ENCODE measurements around the gene CACNA1A.

DNA sequence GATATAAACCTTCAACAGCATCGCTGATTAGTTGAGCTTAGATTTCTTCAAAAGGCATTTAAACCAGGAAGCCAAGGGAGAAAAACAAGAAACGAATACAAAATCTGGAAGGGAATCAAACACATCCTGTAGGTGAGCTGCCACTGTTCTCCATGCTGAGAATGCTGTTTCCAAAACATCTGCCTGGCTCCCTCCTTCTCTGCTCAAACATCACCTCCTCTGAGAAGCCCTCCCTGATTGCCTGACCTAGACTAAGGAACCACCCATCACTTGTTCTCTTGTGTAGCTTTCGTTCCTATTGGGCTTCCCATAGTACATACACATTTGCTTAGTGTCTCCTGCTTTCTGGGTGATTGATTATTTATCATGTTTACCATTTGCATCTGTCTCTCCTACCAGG is 152.7 kb downstream of the CACNA1A start:
- TF ChIP-seq, protein P1, sequence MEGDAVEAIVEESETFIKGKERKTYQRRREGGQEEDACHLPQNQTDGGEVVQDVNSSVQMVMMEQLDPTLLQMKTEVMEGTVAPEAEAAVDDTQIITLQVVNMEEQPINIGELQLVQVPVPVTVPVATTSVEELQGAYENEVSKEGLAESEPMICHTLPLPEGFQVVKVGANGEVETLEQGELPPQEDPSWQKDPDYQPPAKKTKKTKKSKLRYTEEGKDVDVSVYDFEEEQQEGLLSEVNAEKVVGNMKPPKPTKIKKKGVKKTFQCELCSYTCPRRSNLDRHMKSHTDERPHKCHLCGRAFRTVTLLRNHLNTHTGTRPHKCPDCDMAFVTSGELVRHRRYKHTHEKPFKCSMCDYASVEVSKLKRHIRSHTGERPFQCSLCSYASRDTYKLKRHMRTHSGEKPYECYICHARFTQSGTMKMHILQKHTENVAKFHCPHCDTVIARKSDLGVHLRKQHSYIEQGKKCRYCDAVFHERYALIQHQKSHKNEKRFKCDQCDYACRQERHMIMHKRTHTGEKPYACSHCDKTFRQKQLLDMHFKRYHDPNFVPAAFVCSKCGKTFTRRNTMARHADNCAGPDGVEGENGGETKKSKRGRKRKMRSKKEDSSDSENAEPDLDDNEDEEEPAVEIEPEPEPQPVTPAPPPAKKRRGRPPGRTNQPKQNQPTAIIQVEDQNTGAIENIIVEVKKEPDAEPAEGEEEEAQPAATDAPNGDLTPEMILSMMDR (conservative IDR thresholded peaks at IDR 0.05; ENCODE audit: low read length): no peak
- no peak for TF ChIP-seq EZH2phosphoT487 (IDR thresholded peaks at IDR 0.05; ENCODE audit: borderline replicate concordance, low read depth, low read length)
